Stimulated activated CD4-positive, alpha-beta T cell treated with anti-CD3 and anti-CD28 coated beads, Interleukin-12 subunit alpha, Interleukin-12 subunit beta, amount 100 ng/mL, for 4 hours (primary cell): ENCODE measurements around the gene PRTG.
"Not testable (repeated sequence)": the region's sequence is repeated elsewhere in the genome, so short reads cannot be mapped to it uniquely, and the experiment has no call there.

ENCODE experiments used
- DNase-seq: peaks from one replicate; pipeline ENCODE4 v3.0.0-alpha.2; 2020

Gene PRTG, protein sequence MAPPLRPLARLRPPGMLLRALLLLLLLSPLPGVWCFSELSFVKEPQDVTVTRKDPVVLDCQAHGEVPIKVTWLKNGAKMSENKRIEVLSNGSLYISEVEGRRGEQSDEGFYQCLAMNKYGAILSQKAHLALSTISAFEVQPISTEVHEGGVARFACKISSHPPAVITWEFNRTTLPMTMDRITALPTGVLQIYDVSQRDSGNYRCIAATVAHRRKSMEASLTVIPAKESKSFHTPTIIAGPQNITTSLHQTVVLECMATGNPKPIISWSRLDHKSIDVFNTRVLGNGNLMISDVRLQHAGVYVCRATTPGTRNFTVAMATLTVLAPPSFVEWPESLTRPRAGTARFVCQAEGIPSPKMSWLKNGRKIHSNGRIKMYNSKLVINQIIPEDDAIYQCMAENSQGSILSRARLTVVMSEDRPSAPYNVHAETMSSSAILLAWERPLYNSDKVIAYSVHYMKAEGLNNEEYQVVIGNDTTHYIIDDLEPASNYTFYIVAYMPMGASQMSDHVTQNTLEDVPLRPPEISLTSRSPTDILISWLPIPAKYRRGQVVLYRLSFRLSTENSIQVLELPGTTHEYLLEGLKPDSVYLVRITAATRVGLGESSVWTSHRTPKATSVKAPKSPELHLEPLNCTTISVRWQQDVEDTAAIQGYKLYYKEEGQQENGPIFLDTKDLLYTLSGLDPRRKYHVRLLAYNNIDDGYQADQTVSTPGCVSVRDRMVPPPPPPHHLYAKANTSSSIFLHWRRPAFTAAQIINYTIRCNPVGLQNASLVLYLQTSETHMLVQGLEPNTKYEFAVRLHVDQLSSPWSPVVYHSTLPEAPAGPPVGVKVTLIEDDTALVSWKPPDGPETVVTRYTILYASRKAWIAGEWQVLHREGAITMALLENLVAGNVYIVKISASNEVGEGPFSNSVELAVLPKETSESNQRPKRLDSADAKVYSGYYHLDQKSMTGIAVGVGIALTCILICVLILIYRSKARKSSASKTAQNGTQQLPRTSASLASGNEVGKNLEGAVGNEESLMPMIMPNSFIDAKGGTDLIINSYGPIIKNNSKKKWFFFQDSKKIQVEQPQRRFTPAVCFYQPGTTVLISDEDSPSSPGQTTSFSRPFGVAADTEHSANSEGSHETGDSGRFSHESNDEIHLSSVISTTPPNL

DNA sequence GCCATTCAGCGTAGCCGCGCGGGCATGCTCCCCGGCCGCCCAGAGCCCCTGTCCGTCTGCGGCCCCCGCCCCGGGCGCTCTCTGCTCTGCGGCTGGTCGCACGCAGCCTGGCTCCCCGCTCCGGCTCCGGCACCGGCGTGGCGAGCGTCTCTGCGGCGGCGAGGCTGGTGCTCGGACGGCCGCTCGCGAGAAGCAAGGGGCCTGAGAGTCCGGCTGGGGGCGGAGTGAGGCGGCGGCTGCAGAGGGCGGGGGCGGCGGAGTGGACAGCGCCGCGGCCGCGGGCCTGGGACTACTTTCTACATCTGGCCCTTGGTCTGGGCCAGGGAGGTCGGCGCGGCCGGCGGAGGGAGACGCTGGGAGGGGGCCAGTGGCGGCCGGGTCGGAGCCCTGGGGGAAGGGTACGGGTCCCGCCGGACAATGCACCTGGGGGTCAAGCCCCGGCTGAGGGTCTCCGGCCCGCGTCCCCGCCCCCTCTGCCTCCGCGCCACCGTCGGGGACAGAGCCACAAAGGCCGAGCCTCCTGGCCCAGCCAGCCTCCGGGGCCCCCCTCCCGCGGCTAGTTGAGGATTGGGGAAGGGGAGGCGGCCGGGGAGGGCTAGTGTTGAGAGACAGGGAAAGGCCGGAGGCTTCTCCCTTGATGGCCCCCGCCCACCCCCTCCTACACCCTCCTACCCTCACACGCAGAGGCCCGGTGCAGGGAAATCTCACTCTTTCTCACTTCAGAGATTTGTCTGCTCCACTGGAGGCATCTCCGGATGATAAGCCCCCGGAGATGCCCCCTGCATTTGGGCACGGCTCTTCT lies at the start of gene PRTG:
PRTG (minus strand) TSS at position 226 of the 802 bp plus-strand sequence; CDS start at position 5, 221 bp downstream.
- no peak for DNase-seq

DNA sequence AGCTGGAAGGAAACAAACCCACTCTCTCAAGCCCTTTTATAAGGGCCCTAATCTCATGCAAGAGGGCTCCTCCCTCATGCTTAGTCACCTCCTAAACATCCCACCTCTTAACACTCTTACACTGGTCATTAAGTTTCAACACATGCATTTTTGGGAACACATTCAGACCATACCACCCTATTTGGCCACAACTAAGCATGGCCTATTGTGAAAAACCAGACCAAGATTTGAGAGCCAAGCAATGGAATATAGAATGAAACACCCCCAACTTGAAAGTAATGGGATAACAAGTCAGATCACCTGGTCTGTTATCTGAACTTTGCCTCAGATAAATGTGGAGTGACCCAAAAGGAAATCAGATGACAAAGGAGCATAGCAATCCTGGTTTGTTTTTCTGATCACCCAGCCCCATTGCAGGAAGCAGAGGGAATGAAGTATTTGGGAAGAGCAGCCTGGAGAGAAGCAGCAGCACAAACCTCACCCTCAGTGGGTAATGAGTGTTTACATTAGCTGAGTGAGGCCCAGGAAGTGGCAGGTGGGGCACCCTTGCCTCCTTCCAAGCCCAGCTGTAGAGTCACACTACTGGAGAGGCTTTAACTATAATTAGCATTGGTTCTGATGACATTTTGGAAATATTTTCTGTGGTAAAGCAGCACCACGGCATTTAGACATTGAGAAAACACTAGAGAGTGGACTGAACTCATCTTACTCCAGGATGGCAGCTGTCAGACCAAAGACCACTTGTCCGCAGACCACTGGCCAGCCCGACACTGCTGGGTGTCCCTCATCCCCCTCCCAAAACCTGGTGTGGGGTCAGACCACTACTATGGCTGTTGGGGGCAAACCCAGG lies 48.8 kb upstream of the PRTG start:
- no peak for DNase-seq

DNA sequence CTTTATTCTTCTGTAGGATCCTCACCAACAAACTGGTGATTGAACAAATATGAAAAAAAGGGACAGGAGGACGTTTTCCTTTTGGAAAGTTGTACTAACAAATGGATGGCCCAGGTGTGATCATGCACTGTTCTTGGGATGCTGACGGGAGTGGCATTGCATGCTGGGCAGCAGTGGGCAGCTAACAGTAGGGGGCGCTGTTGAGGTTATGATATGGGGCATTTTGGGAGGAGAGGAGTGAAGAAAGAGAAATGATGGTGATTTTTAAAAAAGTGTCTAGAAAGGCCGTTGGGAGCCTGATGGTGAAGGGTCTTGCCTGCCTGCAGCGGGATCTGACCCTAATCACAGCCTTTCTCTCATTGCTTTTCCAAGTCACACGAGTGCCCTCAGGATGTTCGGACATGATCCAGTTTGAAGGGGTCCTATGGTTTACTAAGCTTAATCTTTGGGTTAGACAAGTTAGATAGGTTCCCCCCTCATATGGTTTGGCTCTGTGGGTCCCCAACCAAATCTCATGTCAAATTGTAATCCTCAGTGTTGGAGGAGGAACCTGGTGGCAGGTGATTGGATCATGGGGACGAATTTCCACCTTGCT lies 46.2 kb upstream of the PRTG start:
- DNase-seq = peak; percentile 34

DNA sequence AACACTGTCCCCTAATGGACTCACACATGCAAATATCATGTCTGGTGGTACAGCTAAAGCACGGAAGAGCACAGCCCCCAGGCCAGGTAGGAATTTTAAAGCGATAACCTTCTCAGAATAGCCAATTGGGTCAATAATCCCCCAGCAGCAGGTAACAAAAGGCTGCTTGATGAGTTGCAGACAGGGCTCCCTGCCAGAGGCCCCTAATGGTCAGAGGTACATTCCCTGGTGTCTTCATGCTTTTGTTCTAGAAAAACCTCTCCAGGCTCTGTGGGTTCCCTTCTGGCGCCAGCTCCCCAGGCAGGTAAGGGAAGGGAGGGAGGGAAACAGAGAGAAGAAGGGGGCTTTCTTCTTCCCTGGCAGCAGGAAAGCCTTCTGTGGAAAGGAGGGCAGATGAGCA lies 43.4 kb upstream of the PRTG start:
- no peak for DNase-seq

DNA sequence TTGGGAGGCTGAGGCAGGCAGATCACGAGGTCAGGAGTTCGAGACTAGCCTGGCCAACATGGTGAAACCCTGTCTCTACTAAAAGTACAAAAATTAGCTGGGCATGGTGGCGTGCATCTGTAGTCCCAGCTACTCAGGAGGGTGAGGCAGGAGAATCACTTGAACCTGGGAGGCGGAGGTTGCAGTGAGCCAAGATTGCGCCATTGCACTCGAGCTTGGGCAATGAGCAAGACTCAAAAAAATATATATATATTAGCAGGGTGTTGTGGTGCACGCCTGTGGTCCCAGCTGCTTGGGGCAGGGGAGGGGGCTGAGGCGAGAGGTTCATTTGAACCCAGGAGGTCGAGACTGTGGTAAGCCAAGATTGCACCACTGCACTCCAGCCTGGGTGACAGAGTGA lies 42.6 kb upstream of the PRTG start:
- DNase-seq = not testable (repeated sequence)

DNA sequence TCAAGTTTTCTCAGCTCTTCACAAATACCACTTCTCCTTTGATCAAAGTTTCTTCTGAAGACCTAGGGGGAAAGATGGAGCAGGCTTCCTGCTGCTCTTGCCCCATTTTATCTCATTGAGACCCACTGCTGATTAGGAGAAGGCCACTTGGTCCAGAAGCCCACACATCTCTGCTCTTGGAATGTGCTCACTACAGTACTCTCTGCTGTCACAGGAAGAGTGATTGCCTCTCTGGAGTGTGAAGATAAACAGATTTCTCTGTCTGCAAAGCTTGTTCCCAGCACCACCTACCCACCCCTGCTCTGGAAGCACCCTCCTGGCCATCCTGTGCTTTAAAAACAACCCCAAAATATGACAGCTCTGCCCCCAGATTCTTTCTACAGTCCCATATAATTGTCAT lies 41.3 kb upstream of the PRTG start:
- no peak for DNase-seq

DNA sequence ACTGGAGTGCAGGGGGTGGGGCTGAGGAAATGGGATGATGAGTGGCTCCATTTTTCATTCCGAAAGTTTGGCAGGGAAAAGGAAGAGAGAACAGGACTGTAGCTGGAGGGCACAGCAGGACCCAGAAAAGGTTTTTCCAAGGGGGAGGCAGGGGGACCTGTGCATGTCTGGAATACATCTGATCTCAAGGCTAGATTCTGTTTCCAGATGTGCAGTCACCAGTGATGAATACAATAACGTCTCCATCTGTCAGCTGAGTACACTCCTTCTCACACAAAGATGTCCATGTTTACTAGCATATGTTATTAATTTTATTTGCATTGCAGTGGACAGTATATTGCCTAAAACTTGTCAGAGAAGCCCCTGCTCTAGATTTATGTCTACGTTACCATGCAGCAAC lies 39.9 kb upstream of the PRTG start:
- DNase-seq = no peak

DNA sequence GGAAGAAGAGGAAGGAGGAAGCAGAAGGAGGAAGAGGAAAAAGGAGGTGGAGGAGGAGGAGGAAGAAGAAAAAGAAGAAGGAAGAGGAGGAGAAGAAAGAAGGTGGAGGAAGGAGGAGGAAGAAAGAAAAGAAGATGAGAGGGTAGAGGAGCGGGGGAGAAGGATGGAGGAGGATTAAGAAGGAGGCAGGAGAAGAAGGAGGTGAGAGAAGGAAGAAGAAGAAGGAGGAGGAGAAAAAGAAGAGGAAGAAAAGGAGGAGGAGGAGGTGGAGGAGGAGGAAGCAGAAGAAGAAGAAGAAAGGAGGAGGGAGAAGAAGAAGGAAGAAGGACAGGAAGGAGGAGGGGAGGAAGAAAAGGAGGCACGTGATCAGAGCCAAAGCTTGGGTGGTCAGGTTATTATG lies 37.3 kb upstream of the PRTG start:
- DNase-seq = no peak

DNA sequence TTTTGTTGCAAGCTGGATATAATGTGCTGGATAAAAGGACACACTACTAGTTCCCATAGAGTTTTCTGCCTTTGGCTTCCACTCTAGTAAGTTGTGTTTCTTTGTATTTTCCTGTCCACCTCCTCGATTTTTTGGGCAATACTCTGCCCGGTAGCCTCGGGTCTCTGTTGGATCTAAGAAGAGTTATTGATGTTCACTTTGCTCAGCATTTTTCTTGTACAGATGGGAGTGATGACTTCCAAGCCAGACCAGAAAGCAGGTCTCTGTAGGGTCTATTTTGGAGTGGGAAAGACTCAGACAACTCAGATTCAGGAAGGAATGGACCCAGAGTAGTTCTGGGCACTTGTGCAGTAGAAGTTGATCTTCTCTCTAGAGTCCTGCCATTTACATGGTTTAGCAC lies 36.0 kb upstream of the PRTG start:
- DNase-seq = no peak

DNA sequence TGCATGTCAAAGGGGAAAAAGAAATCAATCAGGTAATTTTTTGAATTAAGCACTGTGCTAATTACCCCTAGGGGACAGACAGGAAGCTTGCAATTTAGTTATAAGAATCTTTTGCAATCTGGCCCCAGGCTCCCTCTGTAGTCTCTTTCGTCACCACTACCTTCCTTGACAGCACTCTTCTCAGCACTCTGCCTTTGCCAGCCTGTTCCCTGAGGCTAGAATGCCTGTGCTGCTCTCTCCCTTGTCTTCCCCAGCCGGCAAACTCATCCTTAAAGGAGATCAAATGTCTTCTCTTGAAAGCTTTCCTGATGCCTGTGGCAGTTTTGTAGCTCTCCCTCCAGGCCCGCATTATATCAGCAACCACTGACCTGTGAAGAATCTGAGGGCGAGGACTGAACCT lies 32.4 kb upstream of the PRTG start:
- DNase-seq = no peak

DNA sequence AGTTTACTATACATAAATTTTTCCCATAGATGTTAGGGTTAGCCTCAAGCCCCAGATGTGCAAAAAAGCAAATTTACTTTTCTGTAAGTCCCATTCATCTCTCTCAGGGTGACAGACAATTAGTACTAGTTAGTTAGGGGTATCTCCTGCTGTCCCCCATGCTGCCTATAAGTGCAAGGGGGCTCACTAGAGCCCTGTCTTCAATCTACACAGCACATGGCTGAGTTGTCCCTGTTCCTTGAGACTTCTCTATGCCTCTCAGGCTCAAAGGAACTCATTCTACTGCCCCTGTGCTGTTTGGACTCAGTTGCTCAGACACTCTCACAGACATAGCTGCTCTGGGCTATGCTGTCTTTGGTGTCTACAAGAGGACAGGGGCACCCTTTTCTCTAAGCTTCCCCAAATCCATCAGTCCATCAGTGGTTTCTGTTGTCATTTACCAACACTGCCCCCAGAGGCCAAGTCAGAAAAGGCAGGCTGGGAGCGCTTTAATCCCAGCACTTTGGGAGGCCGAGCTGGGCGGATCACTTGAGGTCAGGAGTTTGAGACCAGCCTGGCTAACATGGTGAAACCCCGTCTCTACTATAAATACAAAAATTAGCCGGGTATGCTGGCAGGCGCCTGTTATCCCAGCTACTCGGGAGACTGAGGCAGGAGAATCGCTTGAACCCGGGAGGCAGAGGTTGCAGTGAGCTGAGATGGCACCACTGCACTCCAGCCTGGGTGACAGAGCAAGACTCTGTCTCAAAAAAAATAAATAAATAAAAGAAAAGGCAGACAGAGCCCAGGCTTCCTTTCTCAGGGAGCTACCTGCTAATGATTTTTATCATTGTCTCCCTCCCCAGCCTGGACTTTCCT lies 31.4 kb upstream of the PRTG start:
- DNase-seq = peak; percentile 32

DNA sequence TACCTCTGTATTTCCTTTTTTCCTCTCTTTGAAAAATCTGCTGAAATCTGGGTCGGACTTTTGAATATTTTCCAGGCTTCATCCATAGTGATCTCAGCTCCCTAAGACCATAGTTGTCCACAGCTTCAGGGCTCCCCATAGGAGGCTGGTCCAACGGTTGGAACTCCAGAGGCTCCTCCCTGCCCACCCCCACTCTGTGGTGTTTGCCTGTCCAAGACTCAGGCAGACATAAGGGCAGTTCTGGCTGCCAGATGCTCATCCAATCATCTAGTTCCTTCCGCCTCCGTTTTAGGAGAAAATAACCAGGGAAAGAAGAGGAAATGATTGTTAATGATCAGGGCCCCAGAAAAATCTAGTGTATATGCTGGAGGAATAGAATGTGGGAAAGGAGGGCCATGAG lies 27.9 kb upstream of the PRTG start:
- no peak for DNase-seq

DNA sequence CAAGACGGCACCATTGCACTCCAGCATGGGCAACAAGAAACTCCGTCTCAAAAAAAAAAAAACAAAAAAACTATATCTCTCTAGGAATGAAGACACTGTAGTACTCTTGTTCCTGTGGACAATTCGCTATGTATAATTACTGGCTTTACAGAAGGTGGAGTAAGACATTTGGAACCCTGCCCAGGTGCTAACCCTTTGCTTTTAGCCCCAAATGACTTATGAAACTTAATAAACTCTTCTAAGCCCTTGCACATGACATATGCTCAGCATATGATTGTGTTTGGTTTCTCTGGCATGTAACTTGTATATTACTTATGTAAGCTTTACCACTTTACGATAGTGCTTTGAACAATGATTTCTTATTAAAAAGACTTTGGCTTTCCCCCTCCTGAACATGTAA lies 27.3 kb upstream of the PRTG start:
- no peak for DNase-seq

DNA sequence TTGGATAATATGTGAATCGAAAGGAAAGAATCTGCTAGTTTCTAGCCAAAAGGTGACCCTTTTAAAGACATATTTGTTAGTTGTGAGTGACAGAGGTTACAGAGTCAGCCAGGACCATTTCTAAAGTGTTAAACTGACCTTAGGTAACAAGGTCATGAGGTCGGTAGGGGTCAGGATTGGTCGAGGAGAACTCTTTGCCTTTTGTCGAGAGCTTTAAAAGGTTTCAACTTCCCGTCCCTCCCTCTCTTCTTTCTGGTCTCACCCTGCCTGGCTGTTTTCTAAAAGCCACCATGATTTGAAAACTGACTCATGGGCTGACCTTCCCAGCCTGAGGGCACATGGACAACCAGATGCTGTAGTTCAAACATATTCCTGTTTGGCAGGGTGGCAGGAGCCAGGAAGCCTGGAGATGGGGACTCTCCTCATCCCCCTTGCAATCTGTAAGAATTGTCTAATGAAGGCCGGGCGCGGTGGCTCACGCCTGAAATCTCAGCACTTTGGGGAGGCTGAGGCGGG lies 25.8 kb upstream of the PRTG start:
- no peak for DNase-seq

DNA sequence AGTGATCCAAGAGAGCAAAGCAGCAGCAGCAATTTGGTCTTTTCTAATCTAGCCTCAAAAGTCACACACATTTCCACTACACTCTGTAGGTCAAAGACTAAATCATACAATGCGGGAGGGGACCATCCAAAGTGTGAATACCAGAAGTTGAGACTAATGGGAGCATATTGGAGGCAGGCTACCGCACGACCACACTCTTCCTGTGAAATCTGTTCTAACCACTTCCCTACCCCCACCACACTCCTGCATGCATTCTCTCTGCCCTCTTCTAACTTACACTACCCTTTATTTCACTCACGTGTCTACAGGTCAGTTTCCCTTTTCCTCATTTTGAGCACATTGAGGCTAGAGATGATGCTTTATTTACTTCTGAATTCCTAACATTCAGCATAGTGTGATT lies 23.7 kb upstream of the PRTG start:
- no peak for DNase-seq

DNA sequence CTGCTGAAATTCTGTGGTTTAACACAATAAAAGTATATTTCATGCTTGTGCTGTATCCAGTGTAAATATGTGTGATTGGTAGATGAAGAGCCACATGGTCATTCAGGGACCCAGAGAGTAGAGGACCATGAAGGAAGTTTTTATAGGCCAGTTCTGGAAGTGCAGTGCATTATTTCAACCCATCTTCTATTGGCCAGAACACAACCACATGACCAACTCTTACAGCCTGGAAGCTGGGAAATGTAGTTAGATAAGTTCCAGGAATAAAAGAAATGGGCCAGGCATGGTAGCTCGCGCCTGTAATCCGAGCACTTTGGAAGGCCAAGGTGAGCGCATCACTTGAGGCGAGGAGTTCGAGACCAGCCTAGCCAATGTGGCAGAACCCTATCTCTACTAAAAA lies 21.4 kb upstream of the PRTG start:
- no peak for DNase-seq

DNA sequence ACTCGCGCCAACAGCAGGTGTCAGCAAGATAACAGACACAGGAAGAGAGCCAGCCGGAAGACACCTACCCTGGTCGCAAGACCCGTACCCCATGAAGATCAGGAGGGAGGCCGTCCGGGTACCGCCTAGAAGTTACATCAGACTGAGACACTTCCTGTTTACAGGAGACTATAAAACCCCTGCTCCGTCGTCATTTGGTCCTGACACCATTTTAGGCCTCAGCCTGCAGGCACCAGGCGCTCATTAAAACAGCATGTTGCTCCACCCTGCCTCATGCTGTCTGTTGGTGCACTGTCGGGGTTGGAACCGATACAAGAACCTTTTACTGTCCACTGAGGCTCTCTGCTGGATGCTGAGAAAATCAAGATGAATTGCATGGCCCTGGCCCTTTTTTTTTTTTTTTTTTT lies 15.6 kb upstream of the PRTG start:
- DNase-seq = no peak

DNA sequence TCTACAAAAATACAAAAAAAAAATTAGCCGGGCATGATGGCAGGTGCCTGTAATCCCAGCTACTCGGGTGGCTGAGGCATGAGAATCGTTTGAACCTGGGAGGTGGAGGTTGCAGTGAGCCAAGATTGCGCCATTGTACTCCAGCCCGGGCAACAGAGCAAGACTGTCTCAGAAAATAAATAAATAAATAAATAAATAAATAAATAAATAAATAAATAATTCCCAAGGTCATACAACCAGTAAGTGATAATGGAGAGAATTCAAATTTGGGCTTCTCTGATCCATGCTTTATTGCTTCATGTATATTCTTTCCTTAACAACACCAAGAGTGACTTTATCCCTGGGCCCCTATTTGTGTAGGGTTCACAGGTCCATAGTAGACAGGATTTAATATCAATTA lies 10.5 kb upstream of the PRTG start:
- not testable (repeated sequence) for DNase-seq

DNA sequence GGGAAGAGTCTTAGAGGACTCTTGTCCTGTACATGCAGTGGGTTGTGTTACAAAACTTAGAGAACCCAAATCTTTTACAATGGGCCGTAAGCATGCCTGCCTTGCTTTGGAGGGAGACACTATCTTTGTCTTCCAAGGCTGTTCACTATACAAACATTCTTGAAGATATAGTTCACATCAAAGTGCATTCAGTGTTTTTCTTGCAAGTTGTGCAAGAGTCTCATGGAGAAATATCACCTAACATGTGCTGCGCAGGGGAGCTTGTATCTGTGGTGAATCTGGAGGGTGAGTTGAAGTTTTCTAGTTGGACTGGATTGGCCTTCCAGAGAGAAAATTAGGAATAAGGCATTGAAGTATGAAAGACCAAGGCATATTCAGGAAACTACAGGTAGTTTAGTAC lies 7.8 kb upstream of the PRTG start:
- DNase-seq = no peak
